CD8-positive, alpha-beta memory T cell (primary cell): Measurements from ENCODE around the gene IDI2. TPM values are rescaled to one million over a fixed set of nuclear protein-coding genes. Genes with fewer than 3 reads are reported as not detected.

Experiments used
- CTCF ChIA-PET: fragments of 350-600 bp; sonication (Branson Sonifier 250); formaldehyde crosslinking; loops from one replicate; lab custom pipeline; 2021; ENCODE audit warnings: antibody characterized with exemption; lab: Charles Lee
- POLR2A ChIA-PET: fragments of 350-600 bp; sonication (Branson Sonifier 250); formaldehyde crosslinking; loops from one replicate; lab custom pipeline; 2021; ENCODE audit warnings: antibody characterized with exemption; lab: Charles Lee
- DNase-seq, 5 donors: peaks; one replicate each; pipeline versions ENCODE4 v3.0.0 to v3.0.0-alpha.2; 2020 to 2022; ENCODE audit warnings: mixed read lengths in 1 of 5
- H3K27ac ChIP-seq: one replicate; pipeline ENCODE4 v1.7.0; 2013; ENCODE audit warnings: low read depth, mild to moderate bottlenecking, low read length, moderate library complexity
- H3K27me3 ChIP-seq: 2 replicates; pipeline ENCODE4 v1.7.0; 2013; ENCODE audit warnings: low read length, mild to moderate bottlenecking; ENCODE audit not compliant: insufficient read depth, poor library complexity, severe bottlenecking
- H3K36me3 ChIP-seq: 2 replicates; pipeline ENCODE4 v1.7.0; 2013; ENCODE audit warnings: mild to moderate bottlenecking, low read length, moderate library complexity; ENCODE audit not compliant: insufficient read depth
- H3K4me1 ChIP-seq: 2 replicates; pipeline ENCODE4 v1.7.0; 2013; ENCODE audit warnings: mild to moderate bottlenecking, low read length, moderate library complexity; ENCODE audit not compliant: insufficient read depth
- H3K4me3 ChIP-seq: 2 replicates; pipeline ENCODE4 v1.7.0; 2013; ENCODE audit warnings: mild to moderate bottlenecking, low read length
- H3K9me3 ChIP-seq: 2 replicates; pipeline ENCODE4 v1.7.0; 2013; ENCODE audit warnings: mild to moderate bottlenecking, low read length
- H3K27ac Mint-ChIP-seq, 8 donors: one replicate each; pipeline ENCODE4 v1.8.0; 2020 to 2021; ENCODE audit warnings: mixed read lengths in 8 of 8, mild to moderate bottlenecking in 6 of 8, inconsistent platforms in 3 of 8, moderate library complexity in 3 of 8
- H3K27me3 Mint-ChIP-seq, 2 donors: one replicate each; pipeline ENCODE4 v1.8.0; 2020 to 2021; ENCODE audit warnings: mixed read lengths in 2 of 2, mild to moderate bottlenecking in 1 of 2, moderate library complexity in 1 of 2
- H3K36me3 Mint-ChIP-seq, 3 donors: one replicate each; pipeline ENCODE4 v1.8.0; 2020 to 2021; ENCODE audit warnings: mixed read lengths in 3 of 3, inconsistent platforms in 1 of 3, mild to moderate bottlenecking in 1 of 3
- H3K4me1 Mint-ChIP-seq, 3 donors: one replicate each; pipeline ENCODE4 v1.8.0; 2020 to 2021; ENCODE audit warnings: mixed read lengths in 3 of 3, inconsistent platforms in 1 of 3, mild to moderate bottlenecking in 1 of 3
- H3K4me3 Mint-ChIP-seq, 7 donors: one replicate each; pipeline ENCODE4 v1.8.0; 2020 to 2021; ENCODE audit warnings: mixed read lengths in 7 of 7, mild to moderate bottlenecking in 6 of 7, moderate library complexity in 4 of 7, inconsistent platforms in 2 of 7
- H3K9me3 Mint-ChIP-seq, 5 donors: one replicate each; pipeline ENCODE4 v1.8.0; 2020 to 2022; ENCODE audit warnings: mixed read lengths in 5 of 5, mild to moderate bottlenecking in 3 of 5, moderate library complexity in 2 of 5, inconsistent platforms in 1 of 5
- polyA plus RNA-seq: library from polyadenylated mRNA; unstranded; fragments of 300-500 nt; fragmentation: Illumina TruSeq; gene quantifications from one replicate; pipeline ENCODE4 v1.2.3, GENCODE V29; 2021
- total RNA-seq, 2 experiments: library from RNA; stranded (reverse); gene quantifications; one replicate each; pipeline ENCODE4 v1.2.3, GENCODE V29; 2021

The IDI2 gene
- total and polyA plus RNA-seq, 3 experiments from 2014 or later, result not detected

DNA sequence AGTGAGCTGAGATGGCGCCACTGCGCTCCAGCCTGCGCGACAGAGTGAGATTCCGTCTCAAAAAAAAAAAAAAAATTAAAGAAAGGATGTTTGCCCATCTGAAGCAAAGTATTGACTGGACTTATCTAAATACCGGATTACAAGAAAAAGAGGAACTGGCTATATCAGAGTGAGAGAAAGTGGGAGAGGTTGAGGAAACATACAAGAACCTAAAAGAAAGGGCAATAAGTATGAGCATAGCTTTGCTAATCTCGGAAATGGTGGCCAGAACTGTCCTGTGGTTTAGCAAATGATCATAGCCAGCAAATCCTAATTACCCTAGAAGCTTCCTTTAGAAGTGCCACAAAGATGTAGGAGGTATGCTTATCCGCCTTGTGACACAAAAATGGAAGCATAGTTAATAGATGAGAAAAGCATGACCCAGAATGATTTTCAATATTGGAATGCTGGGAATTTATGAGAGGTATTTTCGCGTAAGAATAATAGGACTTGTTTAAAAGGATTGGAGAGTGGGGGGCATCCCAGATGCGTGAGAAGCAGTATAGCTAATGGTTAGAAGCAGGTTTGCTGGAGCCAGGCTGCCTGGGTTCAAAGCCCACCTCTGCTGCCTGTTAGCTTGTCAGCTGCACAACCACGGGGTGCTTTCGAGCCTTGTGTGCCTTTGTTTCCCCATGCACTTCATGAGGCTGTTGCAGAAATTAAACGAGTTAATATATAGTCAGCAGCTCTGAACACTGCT is 38.6 kb downstream of the IDI2 start:
- H3K27me3 Mint-ChIP-seq, result no peaks in the 10 kb centered on the region
- CTCF ChIA-PET, result interaction anchor here (1.1 to 2.0 kb wide), 2 partner anchors 14 to 56 kb away, joined by 3 to 4 read pairs; partner anchors contain the start of gene LARP4B
- Histone ChIP-seq H3K4me3 (peak overlapping the region; percentile 97), H3K9me3 (no peaks in the 10 kb centered on the region), H3K27me3 (no peaks in the 10 kb centered on the region), H3K27ac (peak overlapping the region; percentile 93), H3K36me3 (peaks cover 4% of the 10 kb centered on the region), H3K4me1 (peaks cover 32% of the 10 kb centered on the region)
- H3K27ac Mint-ChIP-seq, result peak overlapping the region in 7 of 8 donors; percentile 38 to 98 (median 97)
- no peak for DNase-seq
- POLR2A ChIA-PET, result interaction anchor here (0.5 to 1.4 kb wide), 3 partner anchors 54 to 62 kb away, joined by 3 to 5 read pairs (median 3); partner anchors contain the start of gene IDI1
- H3K4me3 Mint-ChIP-seq, result peak overlapping the region; percentile 92 to 97 (median 96)
- no peaks in the 10 kb centered on the region for H3K9me3 Mint-ChIP-seq
- H3K4me1 Mint-ChIP-seq, result peaks cover 27 to 44% (median 40%) of the 10 kb centered on the region in 3 donors
- H3K36me3 Mint-ChIP-seq, result peaks cover 0 to 19% (median 4%) of the 10 kb centered on the region in 3 donors

- Mint-ChIP-seq H3K36me3 (peaks cover under 1 to 18% (median 4%) of the 10 kb centered on the region in 3 donors), H3K9me3 (peaks cover 0 to under 1% (median 0%) of the 10 kb centered on the region in 5 donors), H3K4me1 (peaks cover 26 to 42% (median 38%) of the 10 kb centered on the region in 3 donors), H3K27me3 (no peaks in the 10 kb centered on the region), H3K27ac (peak overlapping the region in 3 of 8 donors; percentile 78 to 92 (median 89)), H3K4me3 (peak overlapping the region in 5 of 7 donors; percentile 92 to 96 (median 95))
- no peak for DNase-seq
- Histone ChIP-seq H3K36me3 (peaks cover 4% of the 10 kb centered on the region), H3K9me3 (no peaks in the 10 kb centered on the region), H3K27ac (no peak overlapping the region), H3K27me3 (no peaks in the 10 kb centered on the region), H3K4me1 (peaks cover 30% of the 10 kb centered on the region), H3K4me3 (no peak overlapping the region)
- CTCF ChIA-PET, result interaction anchor here (1.1 to 2.0 kb wide), 2 partner anchors 13 to 55 kb away, joined by 3 to 4 read pairs; partner anchors contain the start of gene LARP4B
- POLR2A ChIA-PET, result interaction anchor here (0.6 kb wide), 1 partner anchor 53 kb away, joined by 3 read pairs; no protein-coding TSS in a partner anchor
Measured at GRCh38 chr10:986137-986825, 39.4 kb downstream of the IDI2 start.

DNA sequence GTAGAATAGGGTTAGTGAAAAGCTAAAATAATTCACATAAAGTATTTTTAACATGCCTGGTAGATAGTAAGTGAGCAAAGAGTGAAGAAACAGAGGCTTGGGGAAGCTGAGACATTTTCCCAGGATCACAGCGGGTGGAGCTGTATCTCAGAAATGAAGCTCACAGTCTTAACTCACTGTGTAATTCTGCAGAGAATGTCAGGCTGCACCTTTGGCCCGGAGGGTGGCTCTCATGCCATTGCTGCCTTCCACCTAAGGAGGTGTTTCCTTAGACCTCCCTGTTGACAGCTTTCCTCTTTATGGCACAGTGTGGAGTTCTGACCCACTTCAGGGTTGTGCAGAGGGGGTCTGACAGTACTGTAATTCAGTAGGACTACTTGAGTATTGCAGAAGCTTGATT is 40.3 kb downstream of the IDI2 start:
- H3K4me1 Mint-ChIP-seq, result peaks cover 19 to 33% (median 29%) of the 10 kb centered on the region in 3 donors

DNA sequence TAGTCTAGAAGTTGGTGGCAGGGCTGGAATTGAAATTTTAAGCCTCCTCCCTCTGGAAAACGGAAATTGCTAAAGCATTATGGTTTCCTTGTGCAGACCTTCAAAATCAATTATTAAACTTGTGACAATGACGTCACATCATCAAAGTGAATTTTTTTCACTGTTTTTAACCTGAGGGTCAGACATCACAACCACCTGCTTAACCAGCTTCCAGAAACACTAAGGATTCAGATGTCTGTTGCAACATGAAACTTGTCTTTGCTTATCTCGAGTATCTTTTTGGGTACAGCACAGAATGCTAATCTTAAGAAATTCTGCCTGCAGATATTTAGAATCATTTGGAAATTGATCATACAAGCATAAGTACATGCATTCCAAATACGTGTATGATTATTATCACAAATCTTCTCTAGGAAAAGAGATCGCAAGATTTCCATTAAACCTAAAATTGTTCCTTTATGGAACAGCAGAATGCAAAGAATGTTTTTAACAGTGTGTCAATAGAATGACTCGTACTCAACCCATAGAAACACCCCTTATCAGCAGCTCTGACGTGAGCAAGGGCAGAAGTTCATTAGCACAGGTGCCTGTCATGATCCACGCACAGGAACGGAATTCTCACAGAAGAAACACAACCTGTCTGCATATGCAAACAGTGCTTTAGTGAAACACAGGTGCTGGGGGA is 41.5 kb downstream of the IDI2 start:
- Histone ChIP-seq H3K4me1 (peaks cover 12% of the 10 kb centered on the region), H3K36me3 (no peaks in the 10 kb centered on the region), H3K4me3 (no peak overlapping the region), H3K9me3 (peaks cover 10% of the 10 kb centered on the region), H3K27me3 (no peaks in the 10 kb centered on the region), H3K27ac (no peak overlapping the region)
- Mint-ChIP-seq H3K27me3 (no peaks in the 10 kb centered on the region), H3K9me3 (peaks cover 6 to 14% (median 11%) of the 10 kb centered on the region in 5 donors), H3K27ac (no peak overlapping the region), H3K4me1 (peaks cover 8 to 21% (median 16%) of the 10 kb centered on the region in 3 donors), H3K36me3 (peaks cover 2 to 12% (median 9%) of the 10 kb centered on the region in 3 donors), H3K4me3 (peak overlapping the region in 1 of 7 donors; percentile 62)
- CTCF ChIA-PET, result no interaction called here
- POLR2A ChIA-PET, result no interaction called here
- no peak for DNase-seq

More for the DNA sequence above, 40.3 kb downstream of the IDI2 start:
- Mint-ChIP-seq H3K4me3 (peak overlapping the region in 2 of 7 donors; percentile 44 to 92), H3K27ac (no peak overlapping the region), H3K27me3 (no peaks in the 10 kb centered on the region), H3K36me3 (peaks cover 4 to 15% (median 7%) of the 10 kb centered on the region in 3 donors), H3K9me3 (peaks cover 3 to 9% (median 7%) of the 10 kb centered on the region in 5 donors)
- H3K36me3 ChIP-seq, result no peaks in the 10 kb centered on the region
- peaks cover 7% of the 10 kb centered on the region for H3K9me3 ChIP-seq
- no peaks in the 10 kb centered on the region for H3K27me3 ChIP-seq
- DNase-seq, result no peak
- POLR2A ChIA-PET, result no interaction called here
- no peak overlapping the region for H3K4me3 ChIP-seq
- H3K4me1 ChIP-seq, result peaks cover 24% of the 10 kb centered on the region
- CTCF ChIA-PET, result interaction anchor here (2.0 kb wide), 1 partner anchor 12 kb away, joined by 4 read pairs; no protein-coding TSS in a partner anchor
- H3K27ac ChIP-seq, result no peak overlapping the region

- peaks cover 2 to 15% (median 8%) of the 10 kb centered on the region in 3 donors for H3K36me3 Mint-ChIP-seq
- H3K9me3 Mint-ChIP-seq, result peaks cover 13 to 20% (median 17%) of the 10 kb centered on the region in 5 donors
- H3K27ac ChIP-seq, result no peak overlapping the region
- H3K4me3 Mint-ChIP-seq, result no peak overlapping the region
- H3K36me3 ChIP-seq, result no peaks in the 10 kb centered on the region
- ChIA-PET POLR2A (no interaction called here), CTCF (no interaction called here)
- H3K27me3 Mint-ChIP-seq, result no peaks in the 10 kb centered on the region
- H3K4me1 Mint-ChIP-seq, result peaks cover 7 to 15% (median 11%) of the 10 kb centered on the region in 3 donors
- no peak for DNase-seq
- peaks cover 15% of the 10 kb centered on the region for H3K9me3 ChIP-seq
- peaks cover 7% of the 10 kb centered on the region for H3K4me1 ChIP-seq
- H3K27me3 ChIP-seq, result no peaks in the 10 kb centered on the region
- no peak overlapping the region for H3K4me3 ChIP-seq
- H3K27ac Mint-ChIP-seq, result no peak overlapping the region
Measured at GRCh38 chr10:983401-983800, 42.3 kb downstream of the IDI2 start.

GRCh38 chr10:980468-981093 is 45.1 kb downstream of the IDI2 start:
- CTCF ChIA-PET, result no interaction called here
- H3K36me3 Mint-ChIP-seq, result peaks cover 2 to 22% (median 4%) of the 10 kb centered on the region in 3 donors
- H3K4me3 Mint-ChIP-seq, result no peak overlapping the region
- POLR2A ChIA-PET, result no interaction called here
- Histone ChIP-seq H3K4me1 (no peaks in the 10 kb centered on the region), H3K27me3 (no peaks in the 10 kb centered on the region), H3K36me3 (no peaks in the 10 kb centered on the region), H3K4me3 (no peak overlapping the region), H3K9me3 (peaks cover 15% of the 10 kb centered on the region), H3K27ac (no peak overlapping the region)
- H3K9me3 Mint-ChIP-seq, result peaks cover 17 to 20% (median 18%) of the 10 kb centered on the region in 5 donors
- no peak overlapping the region for H3K27ac Mint-ChIP-seq
- DNase-seq, result no peak
- H3K4me1 Mint-ChIP-seq, result no peaks in the 10 kb centered on the region
- H3K27me3 Mint-ChIP-seq, result no peaks in the 10 kb centered on the region

GRCh38 chr10:978826-979421 is 46.7 kb downstream of the IDI2 start:
- no peak overlapping the region for H3K27ac Mint-ChIP-seq
- no peaks in the 10 kb centered on the region for H3K27me3 ChIP-seq
- POLR2A ChIA-PET, result no interaction called here
- no peaks in the 10 kb centered on the region for H3K27me3 Mint-ChIP-seq
- H3K9me3 ChIP-seq, result peaks cover 15% of the 10 kb centered on the region
- no peak overlapping the region for H3K4me3 Mint-ChIP-seq
- no peak overlapping the region for H3K4me3 ChIP-seq
- no peaks in the 10 kb centered on the region for H3K4me1 ChIP-seq
- no peaks in the 10 kb centered on the region for H3K4me1 Mint-ChIP-seq
- no peak overlapping the region for H3K27ac ChIP-seq
- no peaks in the 10 kb centered on the region for H3K36me3 ChIP-seq
- peaks cover 17 to 20% (median 18%) of the 10 kb centered on the region in 5 donors for H3K9me3 Mint-ChIP-seq
- H3K36me3 Mint-ChIP-seq, result peaks cover 2 to 22% (median 4%) of the 10 kb centered on the region in 3 donors
- no peak for DNase-seq
- CTCF ChIA-PET, result no interaction called here
